Neural progenitor cell (in vitro differentiated cells): ENCODE measurements around the gene TECTB. TPM values are rescaled to one million over a fixed set of nuclear protein-coding genes. Genes with fewer than 3 reads are reported as not detected.
A peak's percentile ranks its signal among the peaks of the same experiment; 100 is the strongest.

Source experiments
- DNase-seq: peaks from one replicate; pipeline ENCODE4 v3.0.0-alpha.2; 2016; ENCODE audit warnings: low spot score
- H2AFZ ChIP-seq: fragments of 200-600 bp; sonication (generic); replicated peaks from 2 replicates; pipeline ENCODE4 v1.6.1; 2016; ENCODE audit warnings: antibody characterized with exemption
- H3F3A ChIP-seq: fragments of 200-600 bp; sonication (generic); 2 replicates; pipeline ENCODE4 v1.6.1; 2016; ENCODE audit warnings: antibody characterized with exemption, low read depth
- H3K27ac ChIP-seq: fragments of 200-600 bp; sonication (generic); 2 replicates; pipeline ENCODE4 v1.5.1; 2016; ENCODE audit warnings: mild to moderate bottlenecking
- H3K27me3 ChIP-seq: fragments of 200-600 bp; sonication (generic); 2 replicates; pipeline ENCODE4 v1.6.1; 2016; ENCODE audit warnings: mild to moderate bottlenecking, moderate library complexity
- H3K36me3 ChIP-seq: fragments of 200-600 bp; sonication (generic); 2 replicates; pipeline ENCODE4 v1.5.1; 2016
- H3K4me1 ChIP-seq: fragments of 200-600 bp; sonication (generic); 2 replicates; pipeline ENCODE4 v1.6.1; 2016; ENCODE audit warnings: mixed run types
- H3K4me2 ChIP-seq: fragments of 200-600 bp; sonication (generic); 2 replicates; pipeline ENCODE4 v1.6.1; 2016
- H3K4me3 ChIP-seq: fragments of 200-600 bp; sonication (generic); 2 replicates; pipeline ENCODE4 v1.5.1; 2016
- H3K79me2 ChIP-seq: fragments of 200-600 bp; sonication (generic); 2 replicates; pipeline ENCODE4 v1.6.1; 2016; ENCODE audit warnings: low read depth
- H3K9ac ChIP-seq: fragments of 200-600 bp; sonication (generic); 2 replicates; pipeline ENCODE4 v1.6.1; 2016
- H3K9me3 ChIP-seq: fragments of 200-600 bp; sonication (generic); 2 replicates; pipeline ENCODE4 v1.5.1; 2016; ENCODE audit warnings: low read depth
- H4K20me1 ChIP-seq: fragments of 200-600 bp; sonication (generic); 2 replicates; pipeline ENCODE4 v1.6.1; 2016; ENCODE audit warnings: low read depth
- H3K27ac Mint-ChIP-seq: 3 replicates; pipeline ENCODE4 v1.8.0; 2021; ENCODE audit warnings: mixed read lengths
- H3K27me3 Mint-ChIP-seq: 2 replicates; pipeline ENCODE4 v1.8.0; 2022; ENCODE audit warnings: low read depth, mild to moderate bottlenecking, inconsistent platforms, moderate library complexity, mixed read lengths; ENCODE audit not compliant: insufficient read depth
- H3K36me3 Mint-ChIP-seq: 3 replicates; pipeline ENCODE4 v1.8.0; 2021; ENCODE audit warnings: mixed read lengths
- H3K4me1 Mint-ChIP-seq: 3 replicates; pipeline ENCODE4 v1.8.0; 2021; ENCODE audit warnings: mixed read lengths
- H3K4me3 Mint-ChIP-seq: 3 replicates; pipeline ENCODE4 v1.8.0; 2021; ENCODE audit warnings: mild to moderate bottlenecking, moderate library complexity, mixed read lengths
- H3K9me3 Mint-ChIP-seq: 3 replicates; pipeline ENCODE4 v1.8.0; 2020; ENCODE audit warnings: mixed read lengths
- CTCF ChIP-seq: fragments of 200-600 bp; sonication (generic); IDR thresholded peaks from 2 replicates; pipeline ENCODE4 v1.5.1; 2017; ENCODE audit warnings: antibody characterized with exemption, mild to moderate bottlenecking
- EZH2 ChIP-seq: fragments of 200-600 bp; sonication (generic); IDR thresholded peaks from 2 replicates; pipeline ENCODE4 v1.6.1; 2017; ENCODE audit warnings: antibody characterized with exemption, mild to moderate bottlenecking, moderate library complexity
- EZH2phosphoT487 ChIP-seq: fragments of 200-600 bp; sonication (generic); IDR thresholded peaks from 2 replicates; pipeline ENCODE4 v1.6.1; 2017; ENCODE audit warnings: antibody characterized with exemption
- total RNA-seq: library from RNA; depleted of rRNA; stranded (reverse); fragments of >200 nt; gene quantifications from 2 replicates; pipeline ENCODE4 v1.2.3, GENCODE V29; 2015; ENCODE audit warnings: low replicate concordance

TECTB gene
- total RNA-seq, 1 donor from 2014 or later: not detected

- H3K79me2 ChIP-seq: no peaks in the 10 kb centered on the region
- H3K4me3 Mint-ChIP-seq: no peak overlapping the region
- H3F3A ChIP-seq: no peaks in the 10 kb centered on the region
- no peak overlapping the region for H3K9ac ChIP-seq
- no peak overlapping the region for H3K4me3 ChIP-seq
- peaks cover 7% of the 10 kb centered on the region for H3K4me1 Mint-ChIP-seq
- H3K9me3 Mint-ChIP-seq: peaks cover 2% of the 10 kb centered on the region
- no peaks in the 10 kb centered on the region for H3K36me3 Mint-ChIP-seq
- TF ChIP-seq CTCF (no peak), EZH2phosphoT487 (no peak), EZH2 (no peak)
- no peak overlapping the region for H3K4me2 ChIP-seq
- no peaks in the 10 kb centered on the region for H3K9me3 ChIP-seq
- no peak for DNase-seq
- peak overlapping the region; percentile 54 for H2AFZ ChIP-seq
- H4K20me1 ChIP-seq: no peaks in the 10 kb centered on the region
- no peak overlapping the region for H3K27ac ChIP-seq
- no peak overlapping the region for H3K27ac Mint-ChIP-seq
- no peaks in the 10 kb centered on the region for H3K36me3 ChIP-seq
- no peaks in the 10 kb centered on the region for H3K27me3 ChIP-seq
- H3K27me3 Mint-ChIP-seq: peaks cover 10% of the 10 kb centered on the region
- peaks cover 11% of the 10 kb centered on the region for H3K4me1 ChIP-seq
Observed at GRCh38 chr10:112343056-112343806, 60.0 kb downstream of the TECTB start.

GRCh38 chr10:112344261-112344660 lies 61.1 kb downstream of the TECTB start:
- Histone ChIP-seq H3F3A (no peaks in the 10 kb centered on the region), H3K4me3 (no peak overlapping the region), H4K20me1 (no peaks in the 10 kb centered on the region), H3K36me3 (no peaks in the 10 kb centered on the region), H3K4me2 (no peak overlapping the region), H3K9ac (no peak overlapping the region), H3K79me2 (no peaks in the 10 kb centered on the region), H3K27ac (no peak overlapping the region), H3K4me1 (peaks cover 17% of the 10 kb centered on the region), H3K27me3 (no peaks in the 10 kb centered on the region), H2AFZ (peak overlapping the region; percentile 59), H3K9me3 (no peaks in the 10 kb centered on the region)
- no peak for TF ChIP-seq EZH2
- H3K4me1 Mint-ChIP-seq: peaks cover 11% of the 10 kb centered on the region
- peaks cover 10% of the 10 kb centered on the region for H3K27me3 Mint-ChIP-seq
- H3K4me3 Mint-ChIP-seq: no peak overlapping the region
- DNase-seq: peak; percentile 13
- H3K27ac Mint-ChIP-seq: peak overlapping the region; percentile 29
- H3K36me3 Mint-ChIP-seq: no peaks in the 10 kb centered on the region
- peaks cover 2% of the 10 kb centered on the region for H3K9me3 Mint-ChIP-seq

DNA sequence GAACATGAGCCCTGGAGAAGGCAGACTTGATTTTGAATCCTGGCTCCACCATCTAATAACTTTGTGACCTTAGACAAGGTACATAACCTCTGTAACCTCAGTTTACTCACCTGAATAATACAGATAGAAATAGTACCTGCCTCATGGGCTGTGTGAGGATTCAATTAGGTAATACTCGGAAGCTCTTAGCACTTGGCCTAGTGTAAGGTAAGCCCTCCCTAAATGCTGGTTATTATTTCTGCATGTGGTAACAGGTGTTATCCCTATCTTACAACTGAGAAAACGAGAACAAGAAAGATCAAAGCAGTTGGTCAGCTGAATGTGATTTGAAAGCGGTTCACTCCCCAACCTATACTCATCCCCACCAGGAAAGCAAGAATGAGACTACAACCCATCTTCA lies 62.0 kb downstream of the TECTB start:
- Histone ChIP-seq H3K27me3 (no peaks in the 10 kb centered on the region), H3K4me1 (peaks cover 17% of the 10 kb centered on the region), H3F3A (no peaks in the 10 kb centered on the region), H2AFZ (no peak overlapping the region), H3K79me2 (no peaks in the 10 kb centered on the region), H3K9ac (no peak overlapping the region), H4K20me1 (no peaks in the 10 kb centered on the region), H3K36me3 (no peaks in the 10 kb centered on the region), H3K9me3 (no peaks in the 10 kb centered on the region), H3K4me3 (no peak overlapping the region), H3K27ac (no peak overlapping the region), H3K4me2 (no peak overlapping the region)
- no peak for DNase-seq
- Mint-ChIP-seq H3K4me3 (no peak overlapping the region), H3K36me3 (no peaks in the 10 kb centered on the region), H3K4me1 (peaks cover 11% of the 10 kb centered on the region), H3K27me3 (peaks cover 7% of the 10 kb centered on the region), H3K27ac (no peak overlapping the region), H3K9me3 (peaks cover 2% of the 10 kb centered on the region)
- TF ChIP-seq EZH2phosphoT487 (no peak), EZH2 (no peak), CTCF (no peak)

DNA sequence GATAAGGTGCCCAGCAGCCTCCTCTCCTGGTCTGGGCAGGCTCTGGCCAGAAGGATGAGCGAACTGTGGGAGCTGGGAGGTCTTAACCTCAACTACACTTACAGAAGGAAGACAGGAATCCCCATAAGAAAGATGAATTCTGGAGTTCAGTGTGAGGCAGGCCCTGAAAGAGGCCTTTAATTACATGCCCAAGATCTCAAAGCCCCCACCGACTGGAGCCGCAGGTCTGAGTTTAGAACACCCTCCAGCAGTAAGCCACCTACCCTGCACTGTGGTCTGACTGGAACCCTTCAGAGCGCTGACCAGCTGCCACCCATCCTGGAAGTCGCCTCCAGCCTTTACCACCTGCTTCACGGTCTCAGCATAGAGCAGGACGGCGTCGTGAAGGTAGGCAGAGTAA lies 62.5 kb downstream of the TECTB start:
- no peaks in the 10 kb centered on the region for H3K36me3 ChIP-seq
- Mint-ChIP-seq H3K4me1 (peaks cover 11% of the 10 kb centered on the region), H3K4me3 (no peak overlapping the region), H3K9me3 (peaks cover 2% of the 10 kb centered on the region), H3K27ac (no peak overlapping the region), H3K27me3 (peaks cover 10% of the 10 kb centered on the region), H3K36me3 (no peaks in the 10 kb centered on the region)
- H3K4me1 ChIP-seq: peaks cover 17% of the 10 kb centered on the region
- H4K20me1 ChIP-seq: no peaks in the 10 kb centered on the region
- no peak overlapping the region for H3K9ac ChIP-seq
- DNase-seq: no peak
- no peaks in the 10 kb centered on the region for H3K9me3 ChIP-seq
- no peak for TF ChIP-seq CTCF
- TF ChIP-seq EZH2: no peak
- no peak for TF ChIP-seq EZH2phosphoT487
- H3K4me2 ChIP-seq: no peak overlapping the region
- H3K27me3 ChIP-seq: no peaks in the 10 kb centered on the region
- H3K27ac ChIP-seq: no peak overlapping the region
- no peak overlapping the region for H2AFZ ChIP-seq
- H3F3A ChIP-seq: no peaks in the 10 kb centered on the region
- no peak overlapping the region for H3K4me3 ChIP-seq
- H3K79me2 ChIP-seq: no peaks in the 10 kb centered on the region
